ENCODE results near the gene ELMOD3.

- no peak for TF ChIP-seq CTCF (conservative IDR thresholded peaks at IDR 0.05; ENCODE audit: low read length)
- TF ChIP-seq EZH2phosphoT487 (IDR thresholded peaks at IDR 0.05; ENCODE audit: borderline replicate concordance), result no peak
These were observed 44.8 kb upstream of the ELMOD3 start for GRCh38 chr2:85309699-85310321.
